Measurements from ENCODE around the gene ANKRD6. TPM values are rescaled to one million over a fixed set of nuclear protein-coding genes. Genes with fewer than 3 reads are reported as not detected.

The ANKRD6 gene
- polyA plus RNA-seq, 1 of the 3 experiments (the other 2 are of a cell fraction) = 2.6 TPM

DNA sequence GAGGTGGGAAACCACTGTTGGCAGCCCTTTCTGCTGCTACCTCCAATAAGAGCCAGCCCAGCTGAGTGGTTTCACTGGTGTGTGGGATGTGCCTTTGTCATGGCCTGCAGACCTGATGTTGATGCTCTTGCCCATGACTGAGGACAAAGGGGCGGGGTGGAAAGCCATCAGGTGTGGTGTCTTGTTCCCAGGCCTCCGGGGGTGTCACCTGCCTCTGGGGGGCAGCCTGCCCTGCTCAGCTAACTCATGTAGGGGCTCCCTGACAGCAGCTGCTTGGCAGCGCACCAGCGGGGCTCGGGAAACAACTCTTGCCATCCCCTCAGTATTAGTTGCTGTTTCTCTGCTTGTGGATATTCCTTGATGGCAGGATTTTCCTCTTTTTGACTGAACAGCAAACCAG, 114.3 kb downstream of the ANKRD6 start:
- no peak for DNase-seq
- H3K27me3 ChIP-seq (ENCODE audit: insufficient read depth) = no peaks in the 10 kb centered on the region
- no peak overlapping the region for H3K9ac ChIP-seq
- TF ChIP-seq POLR2AphosphoS5 (IDR thresholded peaks at IDR 0.05; ENCODE audit: low read depth, low read length) = no peak
- TF ChIP-seq JUND (IDR thresholded peaks at IDR 0.05) = no peak
- no peak for TF ChIP-seq NRF1 (IDR thresholded peaks at IDR 0.05; ENCODE audit: low read depth, low read length)
- TF ChIP-seq SMC3 (IDR thresholded peaks at IDR 0.05; ENCODE audit: low read depth, low read length) = no peak
- no peak for TF ChIP-seq RCOR1 (IDR thresholded peaks at IDR 0.05; ENCODE audit: low read length)
- TF ChIP-seq FOXJ3 (CRISPR knock-in tag; IDR thresholded peaks at IDR 0.05) = no peak
- no peak for TF ChIP-seq RFX5 (IDR thresholded peaks at IDR 0.05; ENCODE audit: low read length)
- no peak for TF ChIP-seq IRF3 (IDR thresholded peaks at IDR 0.05; ENCODE audit: low read depth, low read length)
- no peak for TF ChIP-seq YY1 (IDR thresholded peaks at IDR 0.05; ENCODE audit: low read depth)
- TF ChIP-seq, protein P1, sequence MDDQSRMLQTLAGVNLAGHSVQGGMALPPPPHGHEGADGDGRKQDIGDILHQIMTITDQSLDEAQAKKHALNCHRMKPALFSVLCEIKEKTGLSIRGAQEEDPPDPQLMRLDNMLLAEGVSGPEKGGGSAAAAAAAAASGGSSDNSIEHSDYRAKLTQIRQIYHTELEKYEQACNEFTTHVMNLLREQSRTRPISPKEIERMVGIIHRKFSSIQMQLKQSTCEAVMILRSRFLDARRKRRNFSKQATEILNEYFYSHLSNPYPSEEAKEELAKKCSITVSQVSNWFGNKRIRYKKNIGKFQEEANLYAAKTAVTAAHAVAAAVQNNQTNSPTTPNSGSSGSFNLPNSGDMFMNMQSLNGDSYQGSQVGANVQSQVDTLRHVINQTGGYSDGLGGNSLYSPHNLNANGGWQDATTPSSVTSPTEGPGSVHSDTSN (IDR thresholded peaks at IDR 0.05) = no peak
- no peak for TF ChIP-seq RXRA (IDR thresholded peaks at IDR 0.05; ENCODE audit: borderline replicate concordance, low read depth)
- TF ChIP-seq MXI1 (IDR thresholded peaks at IDR 0.05; ENCODE audit: low read depth, low read length) = no peak
- no peaks in the 10 kb centered on the region for H3K36me3 ChIP-seq (replicated peaks in 1 of 2; ENCODE audit: control insufficient read depth in 1 of 2, insufficient read depth in 2 of 2, low read length in 1 of 2)
- no peaks in the 10 kb centered on the region for H3K9me3 ChIP-seq
- H2AFZ ChIP-seq (ENCODE audit: low read depth) = no peak overlapping the region
- peaks cover 0 to 8% of the 10 kb centered on the region in 2 experiments; a peak in 1 of 4 replicates for H3K4me1 ChIP-seq (ENCODE audit: control insufficient read depth in 1 of 2, insufficient read depth in 2 of 2, low read depth in 1 of 2, low read length in 1 of 2)
- no peaks in the 10 kb centered on the region for H3K9me2 ChIP-seq
- ChIA-PET CTCF (no interaction called here), POLR2A (no interaction called here)
- H3K4me2 ChIP-seq = no peak overlapping the region
- WGBS (ENCODE audit: low lambda C conversion rate) = 50% methylated on average over 2 of the region's 5 CpGs
- H3K4me3 ChIP-seq (ENCODE audit: low read depth in 2 of 2, low read length in 1 of 2) = no peak overlapping the region
- H4K20me1 ChIP-seq (ENCODE audit: insufficient read depth) = no peaks in the 10 kb centered on the region
- no peak overlapping the region for H3K27ac ChIP-seq (ENCODE audit: low read depth in 2 of 2, low read length in 1 of 2)
- no peaks in the 10 kb centered on the region for H3F3A ChIP-seq (replicated peaks; ENCODE audit: insufficient read depth)
- no peaks in the 10 kb centered on the region for H3K79me2 ChIP-seq (ENCODE audit: insufficient read depth)

DNA sequence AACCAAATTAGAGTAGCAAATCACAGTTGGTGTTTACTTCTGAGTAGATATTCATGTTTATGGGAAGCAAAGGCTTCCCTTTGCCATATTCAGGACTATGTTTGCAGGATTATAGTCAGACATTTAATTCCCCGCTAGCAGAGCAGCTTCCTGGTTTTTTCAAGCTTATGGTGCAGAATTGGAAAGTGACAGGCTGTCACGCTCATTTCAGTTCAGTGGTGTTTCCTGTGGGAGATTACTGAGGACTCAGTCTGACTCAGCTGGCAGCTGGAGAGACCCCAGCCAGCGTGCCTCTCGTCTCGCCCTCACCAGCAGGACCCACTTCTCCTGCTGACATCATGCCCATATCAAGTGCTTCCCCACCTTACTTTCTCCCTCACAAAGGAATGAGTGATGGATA, 120.5 kb downstream of the ANKRD6 start:
- 76% methylated on average over 5 of the region's 5 CpGs for WGBS (ENCODE audit: low lambda C conversion rate)
- no peak for TF ChIP-seq IRF3 (IDR thresholded peaks at IDR 0.05; ENCODE audit: low read depth, low read length)
- TF ChIP-seq RXRA (IDR thresholded peaks at IDR 0.05; ENCODE audit: borderline replicate concordance, low read depth) = no peak
- TF ChIP-seq, protein P2, sequence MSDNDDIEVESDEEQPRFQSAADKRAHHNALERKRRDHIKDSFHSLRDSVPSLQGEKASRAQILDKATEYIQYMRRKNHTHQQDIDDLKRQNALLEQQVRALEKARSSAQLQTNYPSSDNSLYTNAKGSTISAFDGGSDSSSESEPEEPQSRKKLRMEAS (IDR thresholded peaks at IDR 0.05; ENCODE audit: low read depth) = no peak
- Histone ChIP-seq H3K4me2 (no peak overlapping the region), H3K4me3 (ENCODE audit: low read depth in 2 of 2, low read length in 1 of 2) (no peak overlapping the region), H3K27ac (ENCODE audit: low read depth in 2 of 2, low read length in 1 of 2) (no peak overlapping the region), H3K79me2 (ENCODE audit: insufficient read depth) (no peaks in the 10 kb centered on the region), H4K20me1 (ENCODE audit: insufficient read depth) (no peaks in the 10 kb centered on the region), H3F3A (replicated peaks; ENCODE audit: insufficient read depth) (no peaks in the 10 kb centered on the region), H2AFZ (ENCODE audit: low read depth) (no peak overlapping the region), H3K9me3 (no peaks in the 10 kb centered on the region), H3K36me3 (replicated peaks in 1 of 2; ENCODE audit: control insufficient read depth in 1 of 2, insufficient read depth in 2 of 2, low read length in 1 of 2) (no peaks in the 10 kb centered on the region), H3K4me1 (ENCODE audit: control insufficient read depth in 1 of 2, insufficient read depth in 2 of 2, low read depth in 1 of 2, low read length in 1 of 2) (peaks cover 0 to 4% of the 10 kb centered on the region in 2 experiments; a peak in 1 of 4 replicates), H3K9me2 (no peaks in the 10 kb centered on the region), H3K27me3 (ENCODE audit: insufficient read depth) (no peaks in the 10 kb centered on the region), H3K9ac (no peak overlapping the region)
- DNase-seq = no peak
- POLR2A ChIA-PET = no interaction called here
- CTCF ChIA-PET = no interaction called here
